WTC11 (cell line): ENCODE measurements around the gene TMEM186. TPM values are rescaled to one million over a fixed set of nuclear protein-coding genes. Genes with fewer than 3 reads are reported as not detected.

Source experiments
- ATAC-seq: fragments of 200-7000 bp; cut with Tn5 transposase; 2 replicates; pipeline ENCODE4 v1.10.0; 2021; ENCODE audit warnings: mild to moderate bottlenecking, moderate library complexity
- CTCF ChIA-PET: fragments of 300-600 bp; sonication (Branson Sonifier 250); formaldehyde crosslinking; loops from one replicate; lab custom pipeline; 2021; ENCODE audit warnings: antibody characterized with exemption; lab: Charles Lee
- POLR2A ChIA-PET: fragments of 350-600 bp; sonication (Branson Sonifier 250); formaldehyde crosslinking; loops from one replicate; lab custom pipeline; 2021; ENCODE audit warnings: antibody characterized with exemption; lab: Charles Lee
- DNase-seq: peaks from one replicate; pipeline ENCODE4 v3.0.0; 2021; ENCODE audit warnings: low spot score
- H3K27ac Mint-ChIP-seq: 2 replicates; pipeline ENCODE4 v1.8.0; 2021; ENCODE audit warnings: mixed read lengths
- H3K27me3 Mint-ChIP-seq: 2 replicates; pipeline ENCODE4 v1.8.0; 2021; ENCODE audit warnings: low read depth, mild to moderate bottlenecking, moderate library complexity, mixed read lengths
- H3K36me3 Mint-ChIP-seq: 2 replicates; pipeline ENCODE4 v1.8.0; 2021; ENCODE audit warnings: mixed read lengths
- H3K4me1 Mint-ChIP-seq: 2 replicates; pipeline ENCODE4 v1.8.0; 2022; ENCODE audit warnings: mixed read lengths
- H3K4me3 Mint-ChIP-seq: 2 replicates; pipeline ENCODE4 v1.8.0; 2021; ENCODE audit warnings: mild to moderate bottlenecking, moderate library complexity, mixed read lengths
- H3K9me3 Mint-ChIP-seq: 2 replicates; pipeline ENCODE4 v1.8.0; 2021; ENCODE audit warnings: mixed read lengths
- AR ChIP-seq: fragments of 250-450 bp; sonication (Bioruptor Pico); IDR thresholded peaks from 2 replicates; pipeline ENCODE4 v1.9.0; 2021; ENCODE audit warnings: mild to moderate bottlenecking
- ATF1 ChIP-seq: sonication (generic); formaldehyde crosslinking; IDR thresholded peaks from 2 replicates; pipeline ENCODE4 v1.8.1; 2023; ENCODE audit warnings: mild to moderate bottlenecking, moderate library complexity, missing genetic modification reagents
- ELF4 ChIP-seq: sonication (generic); formaldehyde crosslinking; IDR thresholded peaks from 2 replicates; pipeline ENCODE4 v1.8.1; 2022; ENCODE audit warnings: low read depth, mild to moderate bottlenecking, moderate library complexity, missing genetic modification reagents
- ETV6 ChIP-seq: sonication (generic); formaldehyde crosslinking; IDR thresholded peaks from 2 replicates; pipeline ENCODE4 v1.8.1; 2022; ENCODE audit warnings: mild to moderate bottlenecking, missing genetic modification reagents
- FOXP4 ChIP-seq: sonication (generic); formaldehyde crosslinking; IDR thresholded peaks from 2 replicates; pipeline ENCODE4 v1.8.0; 2022; ENCODE audit warnings: mild to moderate bottlenecking, missing genetic modification reagents
- GTF2I ChIP-seq: fragments of 250-450 bp; sonication (Bioruptor Pico); conservative IDR thresholded peaks from 2 replicates; pipeline ENCODE4 v1.4.0; 2021; ENCODE audit warnings: mild to moderate bottlenecking
- JAZF1 ChIP-seq: fragments of 250-450 bp; sonication (Bioruptor Pico); IDR thresholded peaks from 2 replicates; pipeline ENCODE4 v1.9.0; 2021; ENCODE audit warnings: moderate library complexity, mild to moderate bottlenecking, inconsistent platforms
- KAT7 ChIP-seq: sonication (generic); formaldehyde crosslinking; IDR thresholded peaks from 2 replicates; pipeline ENCODE4 v1.8.1; 2023; ENCODE audit warnings: missing genetic modification reagents, mild to moderate bottlenecking, borderline replicate concordance
- MAX ChIP-seq: sonication (generic); formaldehyde crosslinking; IDR thresholded peaks from 2 replicates; pipeline ENCODE4 v1.8.0; 2022; ENCODE audit warnings: mild to moderate bottlenecking, missing genetic modification reagents
- NFATC4 ChIP-seq: fragments of 250-450 bp; sonication (Bioruptor Pico); IDR thresholded peaks from 2 replicates; pipeline ENCODE4 v1.9.0; 2021; ENCODE audit warnings: mild to moderate bottlenecking
- NFYB ChIP-seq: sonication (generic); formaldehyde crosslinking; conservative IDR thresholded peaks from 2 replicates; pipeline ENCODE4 v1.8.0; 2022; ENCODE audit warnings: low read depth, missing genetic modification reagents
- OVOL2 ChIP-seq: fragments of 250-450 bp; sonication (Bioruptor Pico); IDR thresholded peaks from 2 replicates; pipeline ENCODE4 v1.9.0; 2021; ENCODE audit warnings: mild to moderate bottlenecking, borderline replicate concordance
- SMAD4 ChIP-seq: sonication (generic); formaldehyde crosslinking; IDR thresholded peaks from 2 replicates; pipeline ENCODE4 v1.8.0; 2022; ENCODE audit warnings: mild to moderate bottlenecking, missing genetic modification reagents
- TEAD4 ChIP-seq: sonication (generic); formaldehyde crosslinking; IDR thresholded peaks from 2 replicates; pipeline ENCODE4 v1.8.0; 2022; ENCODE audit warnings: mild to moderate bottlenecking, missing genetic modification reagents
- ZBTB21 ChIP-seq: sonication (generic); formaldehyde crosslinking; IDR thresholded peaks from 2 replicates; pipeline ENCODE4 v1.8.1; 2023; ENCODE audit warnings: mild to moderate bottlenecking, missing genetic modification reagents, borderline replicate concordance
- ZNF317 ChIP-seq: sonication (generic); formaldehyde crosslinking; IDR thresholded peaks from 2 replicates; pipeline ENCODE4 v1.8.1; 2023; ENCODE audit warnings: low read depth, mild to moderate bottlenecking, moderate library complexity, missing genetic modification reagents, borderline replicate concordance
- ZNF396 ChIP-seq: fragments of 250-450 bp; sonication (Bioruptor Pico); IDR thresholded peaks from 2 replicates; pipeline ENCODE4 v1.8.0; 2021; ENCODE audit warnings: mild to moderate bottlenecking, moderate library complexity, borderline replicate concordance
- ZNF512 ChIP-seq: sonication (generic); formaldehyde crosslinking; IDR thresholded peaks from 2 replicates; pipeline ENCODE4 v1.8.1; 2022; ENCODE audit warnings: missing genetic modification reagents, borderline replicate concordance
- total RNA-seq: library from RNA; stranded (reverse); gene quantifications from 3 replicates; pipeline ENCODE4 v1.2.3, GENCODE V29; 2021

The TMEM186 gene
- total RNA-seq, 1 experiment from 2014 or later, result 17.8 TPM

- no peak for TF ChIP-seq FOXP4 (CRISPR knock-in tag)
- TF ChIP-seq GTF2I (CRISPR knock-in tag), result no peak
- no peak for TF ChIP-seq ATF1
- no peak for TF ChIP-seq ZNF396 (CRISPR knock-in tag)
- TF ChIP-seq ZNF317 (CRISPR knock-in tag), result no peak
Observed at GRCh38 chr16:8807189-8807588, 9.8 kb upstream of the TMEM186 start (continued).

GRCh38 chr16:8806272-8806983 is 9.0 kb upstream of the TMEM186 start:
- Mint-ChIP-seq H3K27me3 (no peaks in the 10 kb centered on the region), H3K36me3 (peaks cover 74% of the 10 kb centered on the region), H3K4me3 (no peak overlapping the region), H3K27ac (peak overlapping the region; percentile 76), H3K9me3 (no peaks in the 10 kb centered on the region), H3K4me1 (peaks cover 7% of the 10 kb centered on the region; the same call in 1 of the 2 replicates)
- ATAC-seq (no peak), DNase-seq (no peak)
- TF ChIP-seq ETV6 (no peak), ZBTB21 (no peak), NFYB (CRISPR knock-in tag) (no peak), ATF1 (no peak), ELF4 (CRISPR knock-in tag) (no peak), OVOL2 (CRISPR knock-in tag) (no peak), MAX (no peak), KAT7 (no peak), JAZF1 (CRISPR knock-in tag) (no peak), FOXP4 (CRISPR knock-in tag) (no peak), SMAD4 (CRISPR knock-in tag) (no peak), NFATC4 (no peak), TEAD4 (CRISPR knock-in tag) (no peak), ZNF512 (no peak), AR (CRISPR knock-in tag) (no peak)
- CTCF ChIA-PET, result interaction anchor here (1.1 kb wide), 1 partner anchor 11 kb away, joined by 3 read pairs; no protein-coding TSS in a partner anchor
- POLR2A ChIA-PET, result interaction anchor here (0.6 to 1.1 kb wide), 2 partner anchors 72 to 180 kb away, joined by 3 read pairs; no protein-coding TSS in a partner anchor
